ENCODE data around the gene FOXN3.
"Not testable (repeated sequence)": the region's sequence is repeated elsewhere in the genome, so short reads cannot be mapped to it uniquely, and the experiment has no call there.

FOXN3 gene

DNA sequence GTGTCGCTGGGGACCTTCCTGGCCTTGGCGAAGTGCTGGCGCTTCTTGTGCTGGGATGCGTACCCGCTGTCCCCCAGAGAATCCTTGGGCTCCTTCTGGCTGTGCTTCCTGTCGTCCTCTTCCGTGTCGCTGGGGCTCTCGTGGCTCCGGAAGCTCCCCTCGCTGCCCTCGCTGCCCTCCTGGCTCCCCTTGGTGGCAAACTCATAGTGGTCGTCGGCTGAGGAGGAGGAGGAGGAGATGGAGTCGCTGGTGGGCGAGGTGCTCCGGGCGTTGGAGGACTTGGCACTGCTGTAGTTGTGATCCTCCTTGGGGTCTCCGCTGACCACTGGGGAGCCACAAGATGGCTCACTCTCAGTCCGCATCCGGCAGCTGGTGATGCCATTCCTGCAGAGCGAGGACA is 254.4 kb downstream of the FOXN3 start:
- H3K27ac ChIP-seq, result no peak overlapping the region
- H3K36me3 ChIP-seq (replicated peaks), result peaks cover 2% of the 10 kb centered on the region
- DNase-seq, result no peak
- TF ChIP-seq CTCF (IDR thresholded peaks at IDR 0.05; ENCODE audit: low read depth, low read length, missing control alignments), result no peak
- in situ Hi-C loops (cut with HindIII; ENCODE audit: low pct_ligation_motif_present, low sequenced_read_pairs), result no loop called here
- no peak overlapping the region for H3K4me3 ChIP-seq (ENCODE audit: low read depth, low read length)
- no peaks in the 10 kb centered on the region for H3K27me3 ChIP-seq (replicated peaks)

- Histone ChIP-seq H3K4me3 (ENCODE audit: low read depth, low read length) (no peak overlapping the region), H3K36me3 (replicated peaks) (peaks cover 2% of the 10 kb centered on the region), H3K27ac (no peak overlapping the region), H3K27me3 (replicated peaks) (no peaks in the 10 kb centered on the region)
- in situ Hi-C loops (cut with HindIII; ENCODE audit: low pct_ligation_motif_present, low sequenced_read_pairs), result no loop called here
- no peak for TF ChIP-seq CTCF (IDR thresholded peaks at IDR 0.05; ENCODE audit: low read depth, low read length, missing control alignments)
- no peak for DNase-seq
Measured at GRCh38 chr14:89160437-89160836, 256.6 kb downstream of the FOXN3 start.

GRCh38 chr14:89158701-89159100 is 258.3 kb downstream of the FOXN3 start:
- no peak overlapping the region for H3K27ac ChIP-seq
- no peak for DNase-seq
- no peak for TF ChIP-seq CTCF (IDR thresholded peaks at IDR 0.05; ENCODE audit: low read depth, low read length, missing control alignments)
- in situ Hi-C loops (cut with HindIII; ENCODE audit: low pct_ligation_motif_present, low sequenced_read_pairs), result no loop called here
- H3K4me3 ChIP-seq (ENCODE audit: low read depth, low read length), result no peak overlapping the region
- H3K27me3 ChIP-seq (replicated peaks), result no peaks in the 10 kb centered on the region
- peaks cover 2% of the 10 kb centered on the region for H3K36me3 ChIP-seq (replicated peaks)

DNA sequence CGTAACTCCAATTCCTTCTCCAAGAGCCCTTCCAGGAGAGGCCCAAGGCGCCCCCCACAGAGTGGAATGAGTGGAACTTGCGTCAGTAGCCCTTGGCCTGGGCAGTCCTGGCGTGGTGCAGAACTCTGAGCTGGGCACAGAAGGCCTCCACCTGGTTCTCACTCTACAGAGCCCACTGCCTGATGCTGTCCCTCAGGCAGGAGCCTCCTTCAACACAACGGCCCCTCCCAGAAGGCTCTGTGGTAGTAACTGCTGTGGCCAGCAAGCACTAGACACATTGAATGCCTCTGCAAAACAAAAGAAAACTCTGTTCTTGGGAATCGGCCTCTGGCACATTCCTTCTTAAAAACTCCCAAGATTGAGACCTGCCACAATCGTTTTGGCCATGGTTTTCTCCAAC is 258.9 kb downstream of the FOXN3 start:
- in situ Hi-C loops (cut with HindIII; ENCODE audit: low pct_ligation_motif_present, low sequenced_read_pairs); H3K27ac ChIP-seq; H3K36me3 ChIP-seq (replicated peaks); H3K27me3 ChIP-seq (replicated peaks); DNase-seq; H3K4me3 ChIP-seq (ENCODE audit: low read depth, low read length): not testable (repeated sequence)

GRCh38 chr14:89155491-89155890 is 261.5 kb downstream of the FOXN3 start:
- H3K4me3 ChIP-seq (ENCODE audit: low read depth, low read length), result no peak overlapping the region
- H3K27me3 ChIP-seq (replicated peaks), result no peaks in the 10 kb centered on the region
- in situ Hi-C loops (cut with HindIII; ENCODE audit: low pct_ligation_motif_present, low sequenced_read_pairs), result no loop called here
- TF ChIP-seq CTCF (IDR thresholded peaks at IDR 0.05; ENCODE audit: low read depth, low read length, missing control alignments), result no peak
- no peaks in the 10 kb centered on the region for H3K36me3 ChIP-seq (replicated peaks)
- no peak overlapping the region for H3K27ac ChIP-seq
- DNase-seq, result no peak

GRCh38 chr14:89151693-89152092 is 265.3 kb downstream of the FOXN3 start:
- H3K36me3 ChIP-seq (replicated peaks); in situ Hi-C loops (cut with HindIII; ENCODE audit: low pct_ligation_motif_present, low sequenced_read_pairs); H3K27me3 ChIP-seq (replicated peaks); H3K4me3 ChIP-seq (ENCODE audit: low read depth, low read length); H3K27ac ChIP-seq; DNase-seq: not testable (repeated sequence)

DNA sequence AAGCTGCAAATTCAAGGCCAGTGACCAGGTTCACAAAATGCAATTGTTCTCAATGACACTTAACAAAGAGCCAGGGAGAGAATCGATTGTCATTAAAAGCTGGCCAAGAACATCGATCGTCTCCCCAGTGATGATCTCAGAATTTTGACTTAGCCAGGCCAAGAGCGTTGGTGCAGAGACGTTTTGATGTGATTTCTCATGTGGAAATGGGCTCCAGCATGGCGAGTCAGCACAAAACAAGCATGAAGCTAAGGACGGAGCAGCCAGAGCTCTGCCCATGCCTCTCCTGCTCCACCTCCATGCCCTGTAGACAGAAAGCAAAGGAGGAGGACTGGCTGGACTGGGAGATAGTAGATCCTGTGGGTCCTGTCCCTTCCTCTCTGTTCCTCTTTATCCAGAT is 270.8 kb downstream of the FOXN3 start:
- no peak overlapping the region for H3K27ac ChIP-seq
- no peaks in the 10 kb centered on the region for H3K36me3 ChIP-seq (replicated peaks)
- no peak overlapping the region for H3K4me3 ChIP-seq (ENCODE audit: low read depth, low read length)
- no peaks in the 10 kb centered on the region for H3K27me3 ChIP-seq (replicated peaks)
- in situ Hi-C loops (cut with HindIII; ENCODE audit: low pct_ligation_motif_present, low sequenced_read_pairs), result no loop called here
- no peak for DNase-seq
- no peak for TF ChIP-seq CTCF (IDR thresholded peaks at IDR 0.05; ENCODE audit: low read depth, low read length, missing control alignments)
